NB4 (cell line): ENCODE measurements around the gene MOGAT1.

Source experiments
- CTCF ChIP-seq: IDR thresholded peaks from one replicate; pipeline ENCODE4 v1.5.1; 2012; ENCODE audit warnings: low read depth, low read length
- POLR2A ChIP-seq: IDR thresholded peaks from 2 replicates; pipeline ENCODE4 v1.6.1; 2011; ENCODE audit warnings: mild to moderate bottlenecking; ENCODE audit not compliant: insufficient read length; ENCODE audit errors: extremely low read depth

- TF ChIP-seq CTCF (no peak), POLR2A (no peak)
Measured at GRCh38 chr2:222707689-222708273, 36.3 kb downstream of the MOGAT1 start.
